NOMO-1 treated with DMSO at 0.1 percent for 48 hours (cell line): Measurements from ENCODE around the gene ANP32E.

Experiments
- DNase-seq: peaks from one replicate; lab custom pipeline; 2025; ENCODE audit not compliant: unreplicated experiment; lab: John Stamatoyannopoulos, UW

ANP32E gene

GRCh38 chr1:150235852-150236613 lies at the start of gene ANP32E:
ANP32E (minus strand) TSS chr1:150236112; CDS start chr1:150235786, 326 bp downstream.
- peak; percentile 100 for DNase-seq

- DNase-seq, result no peak
These were observed 47.3 kb upstream of the ANP32E start for GRCh38 chr1:150283260-150283659.

GRCh38 chr1:150282558-150282958 lies 46.6 kb upstream of the ANP32E start:
- no peak for DNase-seq

GRCh38 chr1:150281758-150282557 lies 46.0 kb upstream of the ANP32E start, which contains the start of gene CIART:
CIART (plus strand) TSS chr1:150282554; CDS start chr1:150283268, 714 bp downstream.
- peak; percentile 75 for DNase-seq

GRCh38 chr1:150281221-150281757 lies 45.4 kb upstream of the ANP32E start:
- DNase-seq, result peak; percentile 80

- no peak for DNase-seq
These were observed 44.3 kb upstream of the ANP32E start for GRCh38 chr1:150280138-150280707.

GRCh38 chr1:150273311-150273710 lies 37.4 kb upstream of the ANP32E start:
- peak; percentile 73 for DNase-seq

GRCh38 chr1:150271291-150271959 lies 35.5 kb upstream of the ANP32E start:
- peak; percentile 29 for DNase-seq

GRCh38 chr1:150269451-150269850 lies 33.5 kb upstream of the ANP32E start:
- DNase-seq, result no peak

GRCh38 chr1:150268705-150269403 lies 32.9 kb upstream of the ANP32E start, which contains the start of gene APH1A:
APH1A (minus strand) TSS chr1:150269016; CDS start chr1:150268810, 206 bp downstream.
- DNase-seq, result peak; percentile 97

GRCh38 chr1:150268340-150268704 lies 32.4 kb upstream of the ANP32E start:
- no peak for DNase-seq

- no peak for DNase-seq
These were observed 32.0 kb upstream of the ANP32E start for GRCh38 chr1:150267896-150268295.

- DNase-seq, result no peak
These were observed 27.6 kb upstream of the ANP32E start for GRCh38 chr1:150263549-150263948.

GRCh38 chr1:150262388-150263320 lies 26.7 kb upstream of the ANP32E start:
- no peak for DNase-seq

GRCh38 chr1:150261367-150261766 lies 25.5 kb upstream of the ANP32E start:
- DNase-seq, result no peak

- DNase-seq, result no peak
These were observed 24.1 kb upstream of the ANP32E start for GRCh38 chr1:150259758-150260669.

- no peak for DNase-seq
These were observed 23.3 kb upstream of the ANP32E start for GRCh38 chr1:150259217-150259616.
